Measurements from ENCODE around the gene KRTAP5-5. TPM values are rescaled to one million over a fixed set of nuclear protein-coding genes. Genes with fewer than 3 reads are reported as not detected.

The KRTAP5-5 gene
- total RNA-seq, 1 experiment from 2014 or later, result not detected

DNA sequence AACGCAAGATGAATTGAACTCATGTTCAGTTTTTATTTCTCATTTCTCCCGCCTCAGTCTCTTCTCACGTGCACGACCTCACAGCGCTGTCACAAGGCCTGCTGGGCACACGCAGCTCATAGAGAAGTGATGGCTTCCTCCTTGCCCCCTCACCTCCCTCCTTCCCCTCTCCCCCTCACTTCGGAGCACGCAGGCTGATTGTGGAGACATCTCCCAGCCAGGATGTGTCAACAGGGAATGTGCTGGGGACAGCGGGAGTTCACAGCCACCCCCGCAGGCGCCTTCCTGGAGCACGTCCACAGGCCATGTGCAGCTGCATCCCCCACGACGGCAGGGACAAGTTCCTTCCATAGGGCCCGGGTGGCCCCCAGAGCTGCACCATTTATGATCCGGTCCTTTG lies 38.3 kb downstream of the KRTAP5-5 start:
- ChIA-PET CTCF (no interaction called here), POLR2A (no interaction called here)
- ATAC-seq (no peak), DNase-seq (ENCODE audit: low read depth, low spot score) (no peak)
- in situ Hi-C loops (cut with HindIII; ENCODE audit: low pct_unique_long_range_greater_than_20kb, low sequenced_read_pairs) (no loop called here), intact Hi-C loops (cut with micrococcal nuclease; ENCODE audit: unreplicated experiment) (no loop called here)
- no peak overlapping the region for H3K4me3 ChIP-seq (ENCODE audit: low read depth in 2 of 2, low read length in 2 of 2)
- no peaks in the 10 kb centered on the region for H3K36me3 ChIP-seq (ENCODE audit: control insufficient read depth, insufficient read depth, low read length)
- TF ChIP-seq SIN3A (IDR thresholded peaks at IDR 0.05; ENCODE audit: borderline replicate concordance, insufficient read depth, low read depth, low read length) (no peak), POLR2AphosphoS5 (IDR thresholded peaks at IDR 0.05; ENCODE audit: low read depth, low read length) (no peak), TCF7L2 (IDR thresholded peaks at IDR 0.05; ENCODE audit: low read depth, low read length) (no peak)
- TF ChIP-seq, protein P1, sequence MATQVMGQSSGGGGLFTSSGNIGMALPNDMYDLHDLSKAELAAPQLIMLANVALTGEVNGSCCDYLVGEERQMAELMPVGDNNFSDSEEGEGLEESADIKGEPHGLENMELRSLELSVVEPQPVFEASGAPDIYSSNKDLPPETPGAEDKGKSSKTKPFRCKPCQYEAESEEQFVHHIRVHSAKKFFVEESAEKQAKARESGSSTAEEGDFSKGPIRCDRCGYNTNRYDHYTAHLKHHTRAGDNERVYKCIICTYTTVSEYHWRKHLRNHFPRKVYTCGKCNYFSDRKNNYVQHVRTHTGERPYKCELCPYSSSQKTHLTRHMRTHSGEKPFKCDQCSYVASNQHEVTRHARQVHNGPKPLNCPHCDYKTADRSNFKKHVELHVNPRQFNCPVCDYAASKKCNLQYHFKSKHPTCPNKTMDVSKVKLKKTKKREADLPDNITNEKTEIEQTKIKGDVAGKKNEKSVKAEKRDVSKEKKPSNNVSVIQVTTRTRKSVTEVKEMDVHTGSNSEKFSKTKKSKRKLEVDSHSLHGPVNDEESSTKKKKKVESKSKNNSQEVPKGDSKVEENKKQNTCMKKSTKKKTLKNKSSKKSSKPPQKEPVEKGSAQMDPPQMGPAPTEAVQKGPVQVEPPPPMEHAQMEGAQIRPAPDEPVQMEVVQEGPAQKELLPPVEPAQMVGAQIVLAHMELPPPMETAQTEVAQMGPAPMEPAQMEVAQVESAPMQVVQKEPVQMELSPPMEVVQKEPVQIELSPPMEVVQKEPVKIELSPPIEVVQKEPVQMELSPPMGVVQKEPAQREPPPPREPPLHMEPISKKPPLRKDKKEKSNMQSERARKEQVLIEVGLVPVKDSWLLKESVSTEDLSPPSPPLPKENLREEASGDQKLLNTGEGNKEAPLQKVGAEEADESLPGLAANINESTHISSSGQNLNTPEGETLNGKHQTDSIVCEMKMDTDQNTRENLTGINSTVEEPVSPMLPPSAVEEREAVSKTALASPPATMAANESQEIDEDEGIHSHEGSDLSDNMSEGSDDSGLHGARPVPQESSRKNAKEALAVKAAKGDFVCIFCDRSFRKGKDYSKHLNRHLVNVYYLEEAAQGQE (IDR thresholded peaks at IDR 0.05; ENCODE audit: insufficient read depth in 1 of 2, low read depth in 2 of 2, low read length in 1 of 2), result no peak
- TF ChIP-seq, protein P2, sequence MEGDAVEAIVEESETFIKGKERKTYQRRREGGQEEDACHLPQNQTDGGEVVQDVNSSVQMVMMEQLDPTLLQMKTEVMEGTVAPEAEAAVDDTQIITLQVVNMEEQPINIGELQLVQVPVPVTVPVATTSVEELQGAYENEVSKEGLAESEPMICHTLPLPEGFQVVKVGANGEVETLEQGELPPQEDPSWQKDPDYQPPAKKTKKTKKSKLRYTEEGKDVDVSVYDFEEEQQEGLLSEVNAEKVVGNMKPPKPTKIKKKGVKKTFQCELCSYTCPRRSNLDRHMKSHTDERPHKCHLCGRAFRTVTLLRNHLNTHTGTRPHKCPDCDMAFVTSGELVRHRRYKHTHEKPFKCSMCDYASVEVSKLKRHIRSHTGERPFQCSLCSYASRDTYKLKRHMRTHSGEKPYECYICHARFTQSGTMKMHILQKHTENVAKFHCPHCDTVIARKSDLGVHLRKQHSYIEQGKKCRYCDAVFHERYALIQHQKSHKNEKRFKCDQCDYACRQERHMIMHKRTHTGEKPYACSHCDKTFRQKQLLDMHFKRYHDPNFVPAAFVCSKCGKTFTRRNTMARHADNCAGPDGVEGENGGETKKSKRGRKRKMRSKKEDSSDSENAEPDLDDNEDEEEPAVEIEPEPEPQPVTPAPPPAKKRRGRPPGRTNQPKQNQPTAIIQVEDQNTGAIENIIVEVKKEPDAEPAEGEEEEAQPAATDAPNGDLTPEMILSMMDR (IDR thresholded peaks at IDR 0.05), result no peak
- no peaks in the 10 kb centered on the region for H3K4me1 ChIP-seq (ENCODE audit: control insufficient read depth, insufficient read depth, low read length)
- no TSS peak for BruUV-seq (replicated peaks)
- no peak overlapping the region for H3K27ac ChIP-seq (ENCODE audit: low read length)
- 0 out of 2 replicates have a peak, but pooled peaks cover 2% of the 10 kb centered on the region for H3K27me3 ChIP-seq (ENCODE audit: control insufficient read depth, insufficient read depth, low read length)
- H3K9me3 ChIP-seq (ENCODE audit: control insufficient read depth, insufficient read depth, low read depth, low read length), result no peaks in the 10 kb centered on the region

DNA sequence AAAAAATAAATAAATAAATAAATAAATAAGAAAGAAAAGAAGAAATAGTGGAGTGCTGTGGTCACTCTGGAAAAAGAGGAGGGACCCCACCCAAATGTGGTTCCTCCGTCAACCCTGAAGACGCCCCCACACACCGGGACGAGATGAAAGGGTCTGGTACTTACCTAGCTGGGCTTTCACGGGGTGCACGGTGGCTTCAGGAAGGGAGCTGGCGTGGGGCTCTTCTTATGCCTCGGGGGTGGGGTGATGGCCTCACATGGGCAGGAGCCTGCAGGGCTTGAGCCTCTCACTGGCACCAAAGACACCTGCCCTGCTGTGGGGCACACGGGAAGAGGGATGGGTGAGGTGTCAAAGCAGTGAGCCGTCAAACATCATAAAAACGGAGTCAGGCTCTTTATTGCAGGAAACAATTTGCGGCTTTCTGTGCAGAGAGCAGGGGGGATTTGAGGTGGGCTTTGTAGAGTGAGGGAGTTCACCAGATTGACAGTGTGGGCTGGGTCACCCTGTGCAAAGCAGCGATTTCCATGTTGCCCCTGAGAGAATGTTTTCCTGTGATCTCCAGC lies 39.4 kb downstream of the KRTAP5-5 start:
- no peak for DNase-seq (ENCODE audit: low read depth, low spot score)
- H3K36me3 ChIP-seq (ENCODE audit: control insufficient read depth, insufficient read depth, low read length), result no peaks in the 10 kb centered on the region
- no TSS peak for BruUV-seq (replicated peaks)
- no peak overlapping the region for H3K27ac ChIP-seq (ENCODE audit: low read length)
- ChIA-PET POLR2A (no interaction called here), CTCF (no interaction called here)
- H3K4me1 ChIP-seq (ENCODE audit: control insufficient read depth, insufficient read depth, low read length), result no peaks in the 10 kb centered on the region
- in situ Hi-C loops (cut with HindIII; ENCODE audit: low pct_unique_long_range_greater_than_20kb, low sequenced_read_pairs) (no loop called here), intact Hi-C loops (cut with micrococcal nuclease; ENCODE audit: unreplicated experiment) (no loop called here)
- TF ChIP-seq TCF7L2 (IDR thresholded peaks at IDR 0.05; ENCODE audit: low read depth, low read length), result no peak
- no peak for TF ChIP-seq SIN3A (IDR thresholded peaks at IDR 0.05; ENCODE audit: borderline replicate concordance, insufficient read depth, low read depth, low read length)
- TF ChIP-seq POLR2AphosphoS5 (IDR thresholded peaks at IDR 0.05; ENCODE audit: low read depth, low read length), result no peak
- TF ChIP-seq, protein P1 (IDR thresholded peaks at IDR 0.05; ENCODE audit: insufficient read depth in 1 of 2, low read depth in 2 of 2, low read length in 1 of 2), result no peak
- TF ChIP-seq, protein P2 (IDR thresholded peaks at IDR 0.05), result no peak
- 0 out of 2 replicates have a peak, but pooled peaks cover 2% of the 10 kb centered on the region for H3K27me3 ChIP-seq (ENCODE audit: control insufficient read depth, insufficient read depth, low read length)
- no peak overlapping the region for H3K4me3 ChIP-seq (ENCODE audit: low read depth in 2 of 2, low read length in 2 of 2)
- H3K9me3 ChIP-seq (ENCODE audit: control insufficient read depth, insufficient read depth, low read depth, low read length), result no peaks in the 10 kb centered on the region
- ATAC-seq, result no peak

Data from Panc1 (cell line).